Stimulated activated CD8-positive, alpha-beta memory T cell treated with anti-CD3 and anti-CD28 coated beads, Interleukin-7, amount 100 ng/mL, for 4 hours (primary cell): ENCODE measurements around the gene CSPG4.
"Not testable (repeated sequence)": the region's sequence is repeated elsewhere in the genome, so short reads cannot be mapped to it uniquely, and the experiment has no call there.

Source experiments
- DNase-seq, 2 donors: peaks; one replicate each; pipeline ENCODE4 v3.0.0-alpha.2; 2020; ENCODE audit warnings: low read depth in 2 of 2

The CSPG4 gene

DNA sequence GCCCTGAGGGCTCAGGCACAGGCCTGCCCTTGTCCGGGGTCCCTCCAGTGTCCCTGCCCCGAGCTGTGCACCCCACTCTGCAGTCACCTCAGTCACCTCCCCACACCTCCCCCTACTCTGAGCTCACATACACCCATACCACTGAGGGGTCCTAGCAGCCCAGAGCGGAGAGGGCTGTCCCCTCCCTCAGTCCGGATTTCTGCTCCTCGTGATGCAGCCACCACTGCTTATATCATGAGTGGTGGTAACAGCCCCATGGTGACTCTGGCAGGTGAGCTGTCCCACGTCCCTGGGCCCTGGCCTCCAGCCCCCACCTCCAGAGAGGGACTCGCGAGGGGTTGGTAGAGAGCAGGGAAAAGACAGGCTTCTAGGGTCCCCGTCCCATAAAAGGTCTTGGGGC, 8.0 kb downstream of the CSPG4 start:
- no peak for DNase-seq

DNA sequence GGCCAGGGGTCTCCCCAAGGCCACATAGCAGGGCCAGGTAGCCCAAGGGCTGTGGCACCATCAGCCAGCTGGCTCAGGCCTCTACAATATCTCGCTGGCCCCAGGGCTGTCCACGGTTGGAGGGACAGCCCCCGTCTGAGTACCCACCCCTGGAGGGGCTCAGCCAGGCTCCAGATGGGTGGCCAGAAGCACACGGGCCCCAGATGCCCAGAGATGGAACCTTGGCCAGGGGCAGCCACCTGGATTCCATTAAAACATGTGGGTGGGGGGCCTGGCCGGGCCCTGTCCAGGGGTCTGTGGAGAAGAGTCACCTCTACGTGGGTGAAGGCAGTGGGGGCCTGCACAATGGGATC, 8.4 kb downstream of the CSPG4 start:
- no peak for DNase-seq

DNA sequence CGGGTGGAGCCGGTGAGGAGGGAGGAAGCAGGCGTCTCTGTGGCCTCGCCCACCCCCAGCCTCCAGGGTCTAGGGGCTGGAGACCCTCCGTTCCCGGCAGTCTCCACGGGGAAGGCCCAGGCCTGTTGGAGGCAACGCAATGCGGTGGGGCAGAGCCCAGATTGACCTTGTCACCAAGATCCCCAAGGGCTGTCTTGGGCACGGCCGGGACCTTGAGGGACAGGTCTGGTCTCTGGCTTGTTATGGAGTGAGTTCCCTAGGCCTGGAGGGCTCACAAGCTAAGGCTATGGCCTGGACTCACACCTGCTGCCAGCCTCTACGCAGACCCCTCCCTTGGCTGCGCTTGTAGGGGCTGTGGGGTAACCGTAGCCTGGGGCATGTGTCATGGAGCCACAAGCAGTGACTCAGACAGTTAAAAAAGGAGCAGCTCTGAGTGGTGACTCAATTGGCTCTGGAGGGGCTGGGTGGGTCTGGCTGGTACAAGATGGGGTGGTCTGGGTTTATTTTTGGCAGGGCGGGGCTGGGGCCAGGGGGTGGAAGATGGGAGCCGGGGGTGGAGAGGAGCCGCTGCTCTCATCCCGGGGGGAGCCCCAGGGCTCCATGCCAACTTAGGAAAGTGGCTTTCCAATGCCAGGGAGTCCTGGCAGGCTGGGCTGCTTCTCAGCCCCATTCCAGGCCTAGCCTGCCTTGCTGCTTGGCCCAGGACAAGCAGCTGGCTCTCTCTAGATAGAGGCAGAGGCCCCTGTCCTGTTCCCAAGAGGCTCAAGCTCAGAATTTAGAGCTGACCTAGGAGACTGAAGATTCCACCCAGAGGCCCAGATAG, 9.0 kb downstream of the CSPG4 start:
- not testable (repeated sequence) for DNase-seq

DNA sequence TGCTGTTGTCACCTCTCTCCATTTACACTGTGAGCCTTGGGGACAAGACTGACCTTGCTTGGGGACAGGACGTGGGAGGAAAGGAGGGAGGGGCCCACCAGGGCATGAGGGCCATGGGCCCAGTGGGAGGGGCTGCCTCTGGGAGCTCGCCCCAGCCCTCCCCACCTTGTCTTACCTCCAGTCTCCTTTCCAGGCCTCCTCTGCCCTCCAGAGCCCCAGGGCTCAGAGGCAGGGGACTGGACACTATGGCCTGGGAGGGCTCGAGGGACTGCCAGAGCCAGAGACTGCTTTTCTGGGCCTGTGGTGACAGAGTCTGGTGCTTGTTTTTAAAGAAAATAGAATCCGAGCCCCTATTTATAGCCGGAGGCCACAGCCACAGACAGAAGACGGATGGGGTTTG, 10.2 kb downstream of the CSPG4 start:
- DNase-seq: no peak

DNA sequence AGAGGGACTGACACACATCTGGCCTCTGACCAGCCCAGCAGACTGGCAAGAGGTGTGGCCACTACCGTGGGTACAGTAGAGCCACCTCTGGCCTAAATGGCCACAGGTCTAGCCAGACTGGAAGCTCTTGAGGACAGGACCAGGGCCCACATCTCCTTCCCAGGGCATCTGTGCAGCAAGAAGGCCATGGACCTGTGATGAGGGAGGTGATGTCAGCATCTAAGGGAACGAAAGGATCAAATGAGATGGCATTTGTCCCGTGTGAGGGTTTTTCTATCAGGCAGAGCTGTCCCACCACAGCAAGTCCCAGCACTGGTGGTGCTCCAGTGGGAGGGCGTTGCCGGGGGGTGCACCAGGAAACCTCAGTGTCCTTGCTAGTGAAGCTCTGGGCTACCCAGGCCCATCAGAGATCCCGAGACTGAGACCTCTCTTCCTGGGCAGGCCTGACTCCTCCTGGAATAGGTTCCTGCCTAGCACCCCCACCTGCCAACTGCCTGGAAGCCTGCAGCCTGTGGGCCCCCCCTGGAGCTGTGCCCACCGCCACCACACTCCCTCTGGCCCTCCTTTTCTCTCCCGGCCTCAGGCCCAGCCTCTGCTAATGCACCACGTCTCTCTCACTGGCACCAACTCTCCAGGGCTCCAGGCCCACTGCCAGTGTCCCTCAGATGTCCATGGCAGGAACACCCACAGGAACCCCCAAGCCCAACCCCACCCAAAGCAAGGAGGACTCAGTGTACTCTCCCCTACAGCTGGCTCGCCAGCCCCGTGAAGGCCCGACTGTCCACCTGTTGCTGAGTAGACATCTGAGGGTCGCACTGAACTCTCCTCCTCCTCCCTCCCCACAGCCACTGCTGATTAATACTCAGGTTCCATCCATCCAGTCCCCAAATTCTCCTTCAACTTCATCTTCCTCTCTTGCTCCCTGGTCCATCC, 11.3 kb downstream of the CSPG4 start:
- not testable (repeated sequence) for DNase-seq

DNA sequence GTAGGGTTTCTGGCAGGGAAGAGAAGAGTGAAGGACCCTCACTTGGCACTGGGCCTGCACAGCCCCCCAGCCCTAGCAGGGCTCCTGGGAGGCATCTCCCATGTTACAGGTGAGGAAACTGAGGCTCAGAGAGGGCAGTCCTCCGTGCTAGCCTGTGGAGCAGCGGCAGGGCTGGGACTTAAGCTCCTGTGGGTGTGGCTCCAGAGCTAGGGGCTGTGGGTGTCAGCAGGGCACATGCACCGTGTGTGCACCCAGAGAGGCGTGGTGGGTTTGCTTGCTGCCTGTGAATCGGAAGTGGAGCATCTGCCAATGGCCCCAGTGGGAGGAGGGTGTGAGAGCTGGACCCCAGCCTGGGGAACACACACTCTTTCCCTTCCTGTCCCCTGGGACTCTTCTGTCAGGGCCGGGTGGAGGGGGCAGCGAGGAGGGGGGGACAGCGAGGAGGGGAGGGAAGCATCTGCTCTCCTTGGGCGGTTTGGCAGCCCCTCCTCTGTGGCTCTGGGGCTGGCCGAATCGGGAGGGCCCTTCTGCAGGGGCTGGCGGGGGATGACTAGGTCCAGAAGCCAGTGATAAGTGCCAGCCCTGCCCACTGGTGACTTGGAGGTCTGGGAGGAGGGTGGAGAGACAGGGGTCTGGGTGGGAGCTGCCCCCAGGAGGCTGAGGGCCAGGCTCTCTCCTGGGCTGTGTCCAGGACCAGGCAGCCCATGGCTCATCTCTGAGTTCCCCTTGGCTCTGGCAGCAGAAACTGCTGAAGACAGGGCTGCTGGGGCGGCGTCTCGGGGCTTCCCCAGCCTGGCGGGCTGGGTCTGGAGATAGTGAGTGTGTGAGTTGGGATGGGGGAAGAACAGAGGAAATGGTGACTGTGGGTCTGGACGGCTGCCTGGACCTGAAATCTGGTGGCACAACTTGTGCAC, 12.4 kb downstream of the CSPG4 start:
- DNase-seq: not testable (repeated sequence)

DNA sequence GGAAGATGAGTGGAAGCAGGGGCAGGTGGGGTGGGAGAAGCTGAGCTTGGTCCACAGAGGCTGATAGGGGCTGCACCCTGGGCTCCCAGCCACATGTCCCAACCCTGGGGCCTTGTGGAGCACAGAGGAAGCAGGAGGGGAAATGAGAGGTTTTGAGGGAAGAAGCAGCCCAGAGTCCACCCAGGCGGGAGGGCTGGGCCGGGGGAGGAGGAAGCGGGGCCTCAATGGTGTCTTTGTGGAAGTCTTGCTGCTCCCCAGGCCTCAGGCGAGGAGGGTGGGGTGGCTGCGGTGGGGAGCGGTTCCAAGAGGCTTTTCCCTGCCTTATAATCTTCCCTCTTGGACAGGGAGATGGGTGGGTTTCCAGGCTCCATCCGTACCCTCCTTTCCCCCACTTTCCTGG, 13.1 kb downstream of the CSPG4 start:
- not testable (repeated sequence) for DNase-seq

DNA sequence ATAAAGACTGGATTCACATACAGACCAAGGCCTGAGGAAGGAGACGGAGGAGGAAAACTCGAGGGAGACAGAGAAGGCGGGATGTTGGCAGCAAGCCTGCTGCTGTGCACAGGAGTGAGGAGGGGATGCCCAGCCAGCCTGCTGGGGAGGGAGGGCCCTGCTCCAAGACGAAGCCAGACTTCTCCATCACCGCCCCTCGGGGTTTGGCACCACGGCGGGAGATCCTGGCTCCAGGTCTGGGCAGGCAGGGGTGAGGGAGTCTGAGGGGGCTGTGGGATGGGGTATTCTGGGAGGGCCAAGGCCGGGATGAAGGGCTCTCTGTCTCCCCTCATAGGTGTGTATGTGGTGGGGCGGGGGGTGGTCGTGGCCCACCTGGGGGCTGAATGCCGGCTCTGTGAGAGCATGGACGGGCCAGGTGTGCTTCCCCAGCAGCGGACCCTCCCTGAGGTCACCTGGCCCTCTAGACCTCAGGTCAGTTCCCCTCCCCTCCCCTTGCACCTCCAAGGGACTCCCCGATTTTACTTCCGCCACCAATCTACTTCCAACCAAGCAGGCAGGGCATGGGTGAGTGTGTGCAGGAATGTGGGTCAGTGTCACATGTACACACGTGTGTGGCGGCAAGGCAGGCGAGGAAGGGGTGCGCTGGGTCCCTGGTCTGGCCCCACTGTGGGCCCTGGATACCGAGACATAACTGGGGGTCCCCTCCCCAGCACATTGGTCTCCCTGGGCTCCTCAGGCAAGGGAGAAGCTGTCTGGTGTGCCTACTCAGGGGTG, 14.5 kb downstream of the CSPG4 start:
- not testable (repeated sequence) for DNase-seq

DNA sequence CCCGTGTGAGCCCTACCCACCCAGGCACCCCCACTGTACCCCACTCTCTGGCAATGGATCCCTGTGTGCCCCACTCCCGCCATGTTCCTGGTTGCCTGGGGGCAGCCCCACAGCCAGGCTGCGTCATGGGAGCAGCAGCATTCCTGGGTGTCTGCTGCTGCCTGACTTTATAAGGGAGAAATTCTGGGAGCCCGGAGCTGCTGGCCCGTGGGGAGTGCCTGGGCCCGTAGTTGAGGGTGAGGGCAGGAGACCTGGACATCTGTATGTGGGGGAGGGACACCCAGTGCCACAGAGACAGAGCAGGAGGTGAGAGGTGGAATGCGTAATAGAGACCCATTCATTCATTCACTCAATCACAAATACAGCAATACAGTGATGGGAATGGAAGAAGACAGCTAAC, 15.1 kb downstream of the CSPG4 start:
- DNase-seq: no peak

DNA sequence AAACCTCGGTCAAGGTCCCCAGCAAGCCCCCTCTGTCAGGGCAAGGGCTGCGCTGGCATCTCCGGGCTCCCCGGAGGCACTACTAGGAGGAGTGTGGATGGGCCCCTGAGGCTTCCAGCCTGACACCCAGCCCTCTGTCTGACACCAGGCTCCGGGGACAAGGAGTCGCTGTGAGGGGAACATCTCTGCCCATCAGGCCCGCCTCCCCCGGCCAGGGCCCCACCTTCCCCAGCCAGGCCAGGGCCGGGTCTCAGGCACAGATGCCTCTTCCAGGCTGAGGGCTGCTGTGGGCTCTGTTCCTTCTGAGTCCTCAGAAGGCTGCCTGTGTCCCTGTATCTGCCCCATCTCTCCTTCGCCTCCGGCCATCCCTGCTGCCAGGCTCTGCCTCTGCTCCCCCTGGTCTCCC, 15.8 kb downstream of the CSPG4 start:
- no peak for DNase-seq

DNA sequence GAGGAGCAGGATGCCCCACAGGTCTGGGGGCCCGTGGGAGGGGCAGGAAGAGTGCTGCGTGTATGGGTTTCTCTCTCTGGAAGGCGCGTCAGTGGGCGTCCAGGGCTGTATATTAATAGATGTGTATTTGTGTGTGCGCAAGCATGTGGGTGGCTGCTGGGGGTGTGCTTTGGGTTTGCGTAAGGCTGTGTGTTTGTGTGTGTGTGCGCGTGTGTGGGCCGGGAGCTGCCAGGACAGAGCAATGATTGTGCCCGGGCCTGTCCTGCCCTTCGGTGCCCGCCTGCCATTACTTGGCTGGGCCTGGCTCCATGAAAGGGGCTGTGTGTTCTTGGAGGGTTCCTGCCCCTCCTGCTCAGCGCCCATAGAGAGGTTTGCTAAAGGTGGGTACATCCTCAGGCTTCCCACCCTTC, 16.3 kb downstream of the CSPG4 start:
- DNase-seq: no peak

DNA sequence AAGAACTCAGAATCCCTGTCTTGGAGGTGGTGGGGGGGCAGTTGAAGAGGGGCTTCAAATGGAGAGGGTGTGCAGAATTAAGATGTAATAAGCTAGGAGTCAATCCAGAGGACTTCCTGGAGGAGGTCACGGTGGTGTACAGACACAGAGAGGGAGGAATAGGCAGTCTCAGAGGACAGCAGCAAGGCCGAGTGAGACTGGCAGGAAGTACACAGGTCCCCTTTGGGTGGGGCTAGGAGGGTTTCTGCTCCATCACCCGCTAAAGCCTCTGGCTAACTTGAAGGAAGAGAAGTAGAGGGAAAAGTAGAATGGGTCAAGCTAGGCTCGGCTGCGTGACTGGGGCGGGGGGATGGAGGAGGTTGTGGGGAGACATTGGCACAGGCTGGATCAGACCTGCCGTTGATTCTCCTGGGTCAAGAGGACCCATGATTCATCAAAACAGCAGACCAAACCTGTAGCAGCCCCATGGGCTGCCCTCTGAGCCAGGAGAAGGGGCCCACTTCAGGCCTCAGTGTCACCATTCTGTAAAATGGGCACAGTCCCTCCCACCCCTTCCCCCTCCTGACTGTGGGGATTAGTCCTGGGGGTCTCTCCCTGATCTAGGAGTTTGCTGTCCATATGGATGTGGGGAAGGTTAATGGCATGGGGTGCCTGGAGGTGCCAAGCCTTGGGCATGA, 16.9 kb downstream of the CSPG4 start:
- DNase-seq: no peak

DNA sequence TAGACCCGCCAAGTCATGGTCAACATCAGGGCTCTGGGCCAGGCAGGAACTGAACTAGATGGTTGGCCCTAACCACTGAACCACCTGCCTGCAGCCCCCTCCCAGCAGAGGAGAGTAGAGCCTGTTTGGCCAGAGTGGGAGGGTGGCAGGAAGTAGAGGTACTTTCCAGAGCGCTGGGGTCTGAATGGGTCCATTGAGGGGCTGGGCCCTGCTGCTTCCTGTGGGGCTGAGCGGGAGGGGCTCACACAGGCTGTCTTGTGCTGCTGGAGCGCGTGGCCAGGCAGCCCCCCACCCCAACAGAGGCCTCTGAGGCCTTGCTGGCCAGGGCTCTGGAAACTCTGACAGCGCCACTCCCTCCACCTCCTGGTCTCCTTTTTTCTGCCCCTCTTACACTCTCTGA, 17.4 kb downstream of the CSPG4 start:
- DNase-seq: no peak

DNA sequence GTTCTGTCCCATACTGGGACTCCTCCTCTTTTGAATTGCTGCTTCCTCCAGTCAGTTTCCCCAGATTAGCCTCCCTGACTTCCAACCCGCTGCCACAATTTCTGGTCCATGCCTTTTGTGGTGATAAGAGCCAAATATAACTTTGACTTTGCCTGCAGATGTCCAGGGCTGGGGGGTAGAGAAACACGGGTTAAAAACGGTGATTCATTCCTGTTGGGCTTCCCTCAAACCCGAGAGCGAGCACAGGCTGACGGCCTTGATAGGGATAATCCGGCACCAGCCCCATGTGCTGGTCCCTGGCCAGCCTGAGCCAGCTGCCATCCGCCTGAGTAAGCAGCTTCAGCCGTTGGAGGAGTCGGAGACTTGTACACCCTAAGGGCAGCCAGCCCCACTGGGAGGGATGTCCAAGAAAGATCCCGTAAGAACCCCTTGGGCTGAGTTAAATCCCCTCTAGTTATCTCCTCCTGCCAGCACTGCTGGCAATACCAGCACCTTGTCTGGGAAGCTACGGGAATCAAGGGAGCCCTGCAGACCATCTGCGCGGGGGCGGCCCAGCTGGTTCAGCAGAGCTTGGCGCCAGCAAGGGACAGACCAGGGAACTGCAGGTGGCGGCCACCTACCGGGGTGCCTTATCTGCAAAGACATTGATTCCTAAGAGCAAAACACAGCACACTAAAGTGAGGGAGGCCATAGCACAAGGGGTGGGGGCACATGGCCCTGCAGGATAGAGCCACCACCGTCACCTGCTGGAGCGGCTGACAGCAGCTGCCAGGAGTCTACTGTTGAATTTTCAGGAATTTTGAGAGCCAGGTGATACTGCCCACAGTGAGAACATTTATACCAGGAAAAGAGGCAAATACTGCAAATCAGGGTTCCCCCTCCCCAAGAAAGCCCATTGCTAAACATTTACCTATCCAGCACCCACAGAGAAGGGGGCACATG, 18.1 kb downstream of the CSPG4 start:
- no peak for DNase-seq

DNA sequence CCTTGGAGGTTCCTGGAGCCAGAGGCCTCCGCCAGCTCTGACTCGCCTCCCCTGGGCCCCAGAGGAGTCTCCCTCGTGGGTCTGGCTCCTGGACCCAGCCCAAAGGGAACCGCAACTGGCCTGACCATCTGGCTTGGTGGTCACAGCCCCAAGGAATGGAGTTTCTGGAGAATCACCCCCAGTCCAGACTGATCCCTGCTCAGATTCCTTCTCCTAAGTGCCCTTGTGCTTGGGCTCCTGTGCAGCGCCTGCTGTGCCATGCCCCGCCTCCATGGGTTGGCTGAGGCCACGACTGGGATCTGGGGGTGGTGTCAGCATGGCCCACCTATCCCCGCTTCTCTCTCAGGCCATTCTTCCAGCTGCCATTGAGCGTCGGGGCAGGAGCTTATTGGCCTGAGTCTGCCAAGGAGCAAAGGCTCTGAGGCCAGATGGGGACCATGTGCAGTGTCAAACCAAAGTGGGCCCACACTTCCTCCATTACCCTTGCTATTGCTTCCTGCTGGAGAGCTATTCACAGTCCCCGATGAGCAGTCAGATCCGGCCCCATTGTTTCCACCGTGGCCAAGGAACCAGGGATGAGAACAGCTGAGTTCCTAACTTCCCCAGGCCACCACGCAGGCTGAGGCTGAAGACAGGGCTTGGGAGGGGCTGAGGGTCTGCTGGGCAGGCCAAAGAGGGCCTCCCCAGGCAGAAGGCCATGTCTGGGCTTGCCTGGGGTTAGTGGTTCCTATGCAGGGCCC, 19.0 kb downstream of the CSPG4 start:
- DNase-seq: no peak

DNA sequence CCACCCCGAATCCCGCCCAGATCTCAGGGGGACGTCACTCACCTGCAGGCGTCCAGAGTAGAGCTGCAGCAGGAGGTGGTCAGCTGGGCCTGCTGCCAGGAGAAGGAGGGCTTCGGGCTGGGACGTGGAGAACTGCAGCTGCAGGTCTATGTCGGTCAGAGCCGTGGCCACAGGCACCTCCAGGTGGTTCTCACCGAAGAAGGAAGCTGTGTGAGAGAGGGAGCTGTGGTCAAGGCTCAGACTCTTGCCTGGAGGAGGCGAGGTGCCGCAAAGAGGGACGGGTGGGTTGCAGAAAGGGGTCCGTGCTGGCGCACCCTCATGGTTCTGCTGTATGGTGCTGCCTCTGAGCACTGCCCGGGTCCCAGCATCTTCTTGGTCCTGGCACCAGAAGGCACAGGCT, 19.6 kb downstream of the CSPG4 start:
- not testable (repeated sequence) for DNase-seq

DNA sequence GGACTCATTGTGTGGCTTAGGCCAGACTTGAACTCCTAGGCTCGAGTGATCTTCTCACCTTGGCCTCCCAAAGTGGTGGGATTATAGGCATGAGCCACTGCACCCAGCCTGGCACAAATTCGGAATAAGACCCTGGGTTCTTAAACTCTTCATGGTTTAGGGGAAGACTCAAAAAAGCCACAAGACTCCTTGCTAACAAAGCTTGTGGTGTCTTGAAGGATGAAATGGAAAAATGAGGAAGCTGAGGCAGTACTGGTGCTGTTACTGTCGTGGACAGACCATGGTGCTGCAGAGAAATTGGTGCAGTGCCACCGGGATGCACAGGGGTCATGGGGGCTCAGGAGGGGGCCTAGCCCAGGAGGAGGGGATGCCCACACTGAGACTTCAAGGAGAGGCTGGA, 20.3 kb downstream of the CSPG4 start:
- DNase-seq: not testable (repeated sequence)

DNA sequence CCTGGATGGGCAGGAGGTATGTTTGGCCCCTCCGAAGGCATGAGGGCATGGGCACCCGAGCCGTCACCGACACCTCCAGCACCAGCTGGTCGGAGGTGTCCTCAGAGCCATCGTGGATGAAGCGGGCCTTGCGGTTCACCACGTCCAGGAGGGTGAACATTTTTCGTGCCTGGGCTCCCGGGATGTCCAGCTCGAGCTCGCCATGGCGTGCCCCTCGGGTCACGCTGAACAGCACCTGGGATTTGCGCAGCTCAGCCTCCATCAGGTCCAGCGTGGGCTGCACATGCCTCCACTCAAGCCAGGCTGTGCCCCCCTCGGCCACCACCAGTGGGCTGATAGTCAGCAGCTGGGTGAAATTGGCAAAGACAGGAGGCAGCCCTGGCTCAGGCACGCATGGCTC, 23.2 kb downstream of the CSPG4 start:
- not testable (repeated sequence) for DNase-seq

DNA sequence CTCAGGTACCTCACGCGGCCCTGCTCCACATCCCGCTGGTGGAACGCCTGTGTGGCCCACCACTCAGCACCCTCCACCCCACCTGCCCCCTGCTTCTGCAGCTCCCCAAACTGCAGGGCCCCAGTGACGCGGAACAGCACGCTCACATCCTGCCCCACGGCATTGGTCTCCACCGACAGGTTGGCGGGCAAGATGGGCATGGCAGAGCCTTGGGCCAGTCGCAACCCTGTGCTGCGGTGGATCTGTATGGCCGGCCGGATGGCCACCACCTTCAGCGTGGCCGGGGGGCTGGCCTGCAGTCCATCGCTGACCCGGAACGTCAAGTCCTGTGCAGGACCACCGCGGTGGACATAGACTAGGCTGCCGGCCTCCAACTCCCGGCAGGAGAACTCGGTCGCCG, 23.8 kb downstream of the CSPG4 start:
- DNase-seq: no peak
